ENCODE measurements around the gene EFHC1.

EFHC1 gene

DNA sequence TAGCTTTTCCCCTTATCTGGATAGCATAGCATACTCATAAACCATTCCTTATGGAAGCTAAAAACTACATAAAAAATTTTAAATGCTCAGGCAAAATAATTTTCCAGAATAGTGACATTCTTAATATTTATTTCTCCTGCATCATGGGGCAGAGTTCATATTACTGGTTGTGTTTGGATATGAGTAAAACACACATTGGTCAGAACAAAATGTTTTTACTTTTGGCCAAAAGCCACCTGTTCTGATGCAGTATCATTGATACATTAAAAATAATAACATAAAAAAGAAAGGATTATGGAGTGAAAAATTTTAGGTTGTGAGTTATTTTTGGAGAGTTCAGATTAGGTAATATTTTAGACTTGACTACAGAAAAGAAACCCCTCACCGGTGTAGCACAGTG is 123.1 kb downstream of the EFHC1 start:
- no peak overlapping the region for H3K4me3 ChIP-seq (ENCODE audit: low read depth, low read length)
- TF ChIP-seq, protein P1, sequence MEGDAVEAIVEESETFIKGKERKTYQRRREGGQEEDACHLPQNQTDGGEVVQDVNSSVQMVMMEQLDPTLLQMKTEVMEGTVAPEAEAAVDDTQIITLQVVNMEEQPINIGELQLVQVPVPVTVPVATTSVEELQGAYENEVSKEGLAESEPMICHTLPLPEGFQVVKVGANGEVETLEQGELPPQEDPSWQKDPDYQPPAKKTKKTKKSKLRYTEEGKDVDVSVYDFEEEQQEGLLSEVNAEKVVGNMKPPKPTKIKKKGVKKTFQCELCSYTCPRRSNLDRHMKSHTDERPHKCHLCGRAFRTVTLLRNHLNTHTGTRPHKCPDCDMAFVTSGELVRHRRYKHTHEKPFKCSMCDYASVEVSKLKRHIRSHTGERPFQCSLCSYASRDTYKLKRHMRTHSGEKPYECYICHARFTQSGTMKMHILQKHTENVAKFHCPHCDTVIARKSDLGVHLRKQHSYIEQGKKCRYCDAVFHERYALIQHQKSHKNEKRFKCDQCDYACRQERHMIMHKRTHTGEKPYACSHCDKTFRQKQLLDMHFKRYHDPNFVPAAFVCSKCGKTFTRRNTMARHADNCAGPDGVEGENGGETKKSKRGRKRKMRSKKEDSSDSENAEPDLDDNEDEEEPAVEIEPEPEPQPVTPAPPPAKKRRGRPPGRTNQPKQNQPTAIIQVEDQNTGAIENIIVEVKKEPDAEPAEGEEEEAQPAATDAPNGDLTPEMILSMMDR (IDR thresholded peaks at IDR 0.05; ENCODE audit: low read depth, low read length) = no peak

DNA sequence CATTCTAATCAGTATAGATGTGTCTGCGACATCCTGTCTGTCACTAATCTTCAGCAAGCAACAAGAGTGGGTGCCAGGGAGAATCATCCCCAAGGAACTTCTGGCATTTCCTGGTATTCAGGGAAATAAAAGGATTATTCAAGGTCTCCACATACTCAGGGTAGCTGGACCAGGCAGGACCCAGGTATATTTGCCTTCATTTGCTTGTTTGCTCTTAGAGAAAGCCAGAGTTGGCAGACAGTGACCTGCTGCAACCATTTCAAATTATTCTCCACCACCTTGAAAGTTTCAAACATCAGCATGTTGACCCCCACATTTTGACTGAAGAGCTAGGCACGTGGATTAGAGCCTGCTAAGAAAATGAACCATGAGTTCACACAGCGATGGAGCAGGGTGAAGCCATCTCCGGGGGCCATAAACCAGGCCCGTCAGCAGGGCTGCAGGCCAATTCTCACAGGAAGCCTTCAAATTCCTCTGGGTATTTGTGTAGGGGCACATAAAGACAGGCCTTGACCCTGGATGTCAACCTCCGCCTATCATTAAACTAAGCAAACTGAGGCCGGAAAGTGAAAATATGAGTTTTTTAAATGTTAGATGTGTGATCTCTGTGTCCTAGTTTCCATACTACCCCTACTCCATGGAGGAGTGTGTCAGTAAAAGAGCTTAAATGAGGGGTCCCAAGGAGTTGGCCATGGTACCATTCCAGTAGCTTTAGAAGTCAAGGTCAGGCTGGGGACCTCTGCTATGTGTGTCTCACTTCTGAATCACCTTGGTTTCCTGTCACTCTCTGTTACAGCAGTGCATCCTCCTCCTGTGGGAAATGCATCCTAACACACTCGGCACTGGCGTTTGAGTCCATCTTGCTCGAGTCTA is 123.8 kb downstream of the EFHC1 start:
- H3K4me3 ChIP-seq (ENCODE audit: low read depth, low read length) = no peak overlapping the region
- in situ Hi-C loops (cut with HindIII; ENCODE audit: low sequenced_read_pairs) = no loop called here
- no peak for DNase-seq (ENCODE audit: low read depth, low spot score)
- TF ChIP-seq, protein P1 (IDR thresholded peaks at IDR 0.05; ENCODE audit: low read depth, low read length) = no peak

More for the DNA sequence above, 123.1 kb downstream of the EFHC1 start:
- in situ Hi-C loops (cut with HindIII; ENCODE audit: low sequenced_read_pairs) = no loop called here
- no peak for DNase-seq (ENCODE audit: low read depth, low spot score)

GRCh38 chr6:52544602-52545405 is 124.7 kb downstream of the EFHC1 start:
- TF ChIP-seq, protein P1 (IDR thresholded peaks at IDR 0.05; ENCODE audit: low read depth, low read length) = no peak
- in situ Hi-C loops (cut with HindIII; ENCODE audit: low sequenced_read_pairs) = no loop called here
- H3K4me3 ChIP-seq (ENCODE audit: low read depth, low read length) = no peak overlapping the region
- DNase-seq (ENCODE audit: low read depth, low spot score) = no peak

DNA sequence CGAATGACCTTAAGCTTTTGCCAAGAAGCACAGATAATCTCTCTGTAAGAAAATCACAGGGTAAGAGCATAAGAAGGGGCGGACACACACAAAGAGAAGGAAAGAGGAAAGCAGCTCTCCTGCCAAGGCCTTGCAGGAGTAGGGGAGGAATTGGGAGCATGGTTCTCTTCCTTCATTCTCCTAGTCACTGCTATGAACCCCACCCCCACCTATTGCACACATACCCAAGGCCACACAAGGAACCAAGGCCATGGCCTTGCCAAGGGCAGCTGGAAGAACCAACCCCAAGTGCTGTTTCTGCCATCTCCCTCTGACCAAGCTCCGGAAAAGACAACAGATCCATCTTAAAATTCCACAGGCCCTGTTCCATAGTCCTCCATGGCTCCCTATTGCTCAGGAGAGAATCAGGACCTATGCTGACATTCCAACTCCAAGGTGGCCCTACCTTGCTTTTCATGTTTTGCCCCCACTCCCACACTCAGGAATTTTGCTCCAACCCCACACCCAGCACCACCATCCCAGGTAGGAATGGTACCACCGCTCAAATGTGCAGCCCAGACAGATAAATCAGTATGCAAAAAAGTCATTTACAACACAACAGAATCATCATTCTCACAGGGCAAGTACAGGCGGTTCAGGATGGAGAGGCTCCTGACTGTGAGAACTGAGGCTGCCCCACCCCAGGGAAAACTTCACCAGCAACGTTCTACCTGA is 125.4 kb downstream of the EFHC1 start:
- no peak for DNase-seq (ENCODE audit: low read depth, low spot score)
- TF ChIP-seq, protein P1 (IDR thresholded peaks at IDR 0.05; ENCODE audit: low read depth, low read length) = no peak
- in situ Hi-C loops (cut with HindIII; ENCODE audit: low sequenced_read_pairs) = no loop called here
- H3K4me3 ChIP-seq (ENCODE audit: low read depth, low read length) = no peak overlapping the region

- TF ChIP-seq, protein P1 (IDR thresholded peaks at IDR 0.05; ENCODE audit: low read depth, low read length) = no peak
- H3K4me3 ChIP-seq (ENCODE audit: low read depth, low read length) = no peak overlapping the region
- no peak for DNase-seq (ENCODE audit: low read depth, low spot score)
- in situ Hi-C loops (cut with HindIII; ENCODE audit: low sequenced_read_pairs) = no loop called here
Measured at GRCh38 chr6:52546192-52546591, 126.0 kb downstream of the EFHC1 start.

DNA sequence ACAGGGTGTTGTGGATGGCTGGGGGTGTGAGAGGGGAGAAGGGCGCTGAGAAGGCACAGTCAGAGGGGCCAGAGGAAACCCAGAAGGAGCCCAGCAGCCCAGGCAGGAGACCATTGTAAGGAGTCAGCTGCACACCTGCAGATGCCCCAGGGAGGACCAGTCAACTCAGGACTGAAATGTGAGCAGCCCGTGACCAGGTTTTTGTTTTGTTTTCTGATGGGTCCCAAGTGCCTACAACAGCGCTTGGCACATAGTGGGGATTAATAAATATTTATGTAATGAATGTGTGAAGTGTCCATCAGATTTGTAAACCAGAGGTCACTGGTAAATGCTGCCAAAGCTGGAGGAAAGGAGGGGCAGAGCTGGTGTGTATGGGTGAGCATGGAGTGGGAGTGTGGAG is 126.5 kb downstream of the EFHC1 start:
- no peak overlapping the region for H3K4me3 ChIP-seq (ENCODE audit: low read depth, low read length)
- TF ChIP-seq, protein P1 (IDR thresholded peaks at IDR 0.05; ENCODE audit: low read depth, low read length) = no peak
- in situ Hi-C loops (cut with HindIII; ENCODE audit: low sequenced_read_pairs) = no loop called here
- DNase-seq (ENCODE audit: low read depth, low spot score) = no peak

Data from astrocyte of the spinal cord (primary cell).